GM13977 (cell line): Measurements from ENCODE around the gene CCDC91.

Experiments used
- DNase-seq: peaks from one replicate; pipeline ENCODE4 v3.0.0; 2012; ENCODE audit warnings: low spot score
- in situ Hi-C: fragments of 300-500 bp; cut with MboI; formaldehyde crosslinking; loops from one replicate; pipeline ENCODE4 v1.12.0; 2022; ENCODE audit warnings: low sequenced_read_pairs, low pct_unique_long_range_greater_than_20kb, mixed read lengths, inconsistent platforms; ENCODE audit not compliant: unreplicated experiment
- TF ChIP-seq, protein P1 (sequence below): IDR thresholded peaks from 2 replicates; pipeline ENCODE4 v1.5.1; 2012; ENCODE audit warnings: mild to moderate bottlenecking, control low read depth; ENCODE audit not compliant: insufficient read depth; ENCODE audit errors: extremely low read depth, missing control alignments

The CCDC91 gene

DNA sequence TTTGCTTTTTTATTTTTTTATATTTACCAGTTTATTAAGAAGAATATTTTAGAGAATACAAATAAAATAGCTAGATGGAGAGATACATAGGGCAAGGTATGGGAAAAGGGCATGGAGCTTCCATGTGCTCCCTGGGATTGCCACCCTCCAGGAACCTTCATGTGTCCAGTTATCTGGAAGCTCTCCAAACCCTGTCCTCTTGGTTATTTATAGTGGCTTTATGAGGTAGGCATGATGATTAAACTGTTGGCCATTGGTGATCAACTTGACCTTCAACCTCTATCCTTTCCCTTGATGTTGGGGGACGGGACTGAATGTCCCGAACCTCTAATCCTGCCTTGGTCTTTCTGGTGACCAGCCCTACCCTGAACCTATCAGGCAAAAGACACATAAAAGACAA lies 156.3 kb downstream of the CCDC91 start:
- TF ChIP-seq, protein P1, sequence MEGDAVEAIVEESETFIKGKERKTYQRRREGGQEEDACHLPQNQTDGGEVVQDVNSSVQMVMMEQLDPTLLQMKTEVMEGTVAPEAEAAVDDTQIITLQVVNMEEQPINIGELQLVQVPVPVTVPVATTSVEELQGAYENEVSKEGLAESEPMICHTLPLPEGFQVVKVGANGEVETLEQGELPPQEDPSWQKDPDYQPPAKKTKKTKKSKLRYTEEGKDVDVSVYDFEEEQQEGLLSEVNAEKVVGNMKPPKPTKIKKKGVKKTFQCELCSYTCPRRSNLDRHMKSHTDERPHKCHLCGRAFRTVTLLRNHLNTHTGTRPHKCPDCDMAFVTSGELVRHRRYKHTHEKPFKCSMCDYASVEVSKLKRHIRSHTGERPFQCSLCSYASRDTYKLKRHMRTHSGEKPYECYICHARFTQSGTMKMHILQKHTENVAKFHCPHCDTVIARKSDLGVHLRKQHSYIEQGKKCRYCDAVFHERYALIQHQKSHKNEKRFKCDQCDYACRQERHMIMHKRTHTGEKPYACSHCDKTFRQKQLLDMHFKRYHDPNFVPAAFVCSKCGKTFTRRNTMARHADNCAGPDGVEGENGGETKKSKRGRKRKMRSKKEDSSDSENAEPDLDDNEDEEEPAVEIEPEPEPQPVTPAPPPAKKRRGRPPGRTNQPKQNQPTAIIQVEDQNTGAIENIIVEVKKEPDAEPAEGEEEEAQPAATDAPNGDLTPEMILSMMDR = no peak
- in situ Hi-C loops = no loop called here
- no peak for DNase-seq

GRCh38 chr12:28349196-28349595 lies 158.9 kb downstream of the CCDC91 start:
- no peak for DNase-seq
- TF ChIP-seq, protein P1 = no peak
- in situ Hi-C loops = no loop called here

DNA sequence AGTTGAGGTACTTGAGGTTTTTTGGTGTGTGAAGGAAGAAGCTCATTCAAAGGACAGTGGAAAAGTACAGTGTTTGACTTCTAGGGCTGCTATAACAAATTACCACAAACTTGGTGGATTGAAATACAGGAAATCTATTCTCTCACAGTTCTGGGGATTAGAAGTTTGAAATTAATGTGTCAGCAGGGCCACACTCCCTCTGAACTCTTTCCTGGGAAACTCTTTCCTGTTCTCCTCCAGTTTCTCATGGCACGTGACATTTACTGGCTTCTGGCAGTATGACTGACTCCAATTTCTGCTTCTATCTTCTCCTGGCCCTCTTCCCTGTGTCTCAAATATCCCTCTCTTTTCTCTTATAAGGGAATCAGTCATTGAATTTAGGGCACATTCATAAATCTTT lies 160.2 kb downstream of the CCDC91 start:
- in situ Hi-C loops = no loop called here
- no peak for DNase-seq
- TF ChIP-seq, protein P1 = no peak

DNA sequence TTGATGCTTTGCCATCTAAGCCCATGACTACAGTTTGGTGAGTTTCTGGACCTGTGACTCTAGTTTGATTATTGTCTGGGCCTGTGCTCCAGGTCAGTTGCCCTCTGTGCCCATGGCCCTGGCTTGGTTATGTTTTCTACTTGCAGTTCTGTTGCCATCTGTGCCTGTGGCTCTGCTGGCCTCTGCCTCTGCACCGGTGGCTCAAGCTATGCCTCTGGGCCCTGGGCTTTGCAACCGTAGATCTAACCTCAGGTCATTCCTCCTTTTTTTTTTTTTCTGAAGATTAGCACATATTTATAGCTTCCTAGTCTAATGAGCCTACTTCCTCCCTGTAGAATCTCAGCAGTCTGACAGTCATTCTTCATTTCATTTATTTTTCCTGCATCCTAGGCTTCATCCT lies 161.2 kb downstream of the CCDC91 start:
- in situ Hi-C loops = no loop called here

GRCh38 chr12:28355161-28355560 lies 164.9 kb downstream of the CCDC91 start:
- TF ChIP-seq, protein P1 = no peak
- DNase-seq = no peak
- in situ Hi-C loops = no loop called here

More for the DNA sequence above, 161.2 kb downstream of the CCDC91 start:
- TF ChIP-seq, protein P1 = no peak
- no peak for DNase-seq

DNA sequence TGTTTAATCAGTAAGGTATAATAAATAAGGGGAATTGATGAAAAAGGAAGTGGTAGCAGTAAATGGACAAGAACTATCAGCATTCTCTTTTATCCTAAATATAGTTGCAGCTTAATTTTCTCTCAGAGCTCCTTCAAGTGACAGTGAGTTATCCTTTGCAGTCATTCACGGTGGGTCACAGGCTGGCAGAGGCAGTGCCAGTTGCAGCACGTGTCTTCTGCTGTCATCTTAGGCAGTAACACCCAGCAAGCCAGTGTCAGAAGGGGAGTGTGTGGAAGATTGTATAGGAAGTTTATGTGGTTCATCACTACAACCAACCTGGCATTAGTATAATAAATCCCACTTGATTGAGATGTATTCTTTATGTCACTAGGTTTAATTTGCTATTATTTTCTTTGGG lies 170.0 kb downstream of the CCDC91 start:
- no peak for DNase-seq
- in situ Hi-C loops = no loop called here
- TF ChIP-seq, protein P1 = no peak

- in situ Hi-C loops = no loop called here
Measured at GRCh38 chr12:28367326-28367725, 177.1 kb downstream of the CCDC91 start.

More at GRCh38 chr12:28367326-28367725, 177.1 kb downstream of the CCDC91 start:
- DNase-seq = no peak
- TF ChIP-seq, protein P1 = no peak
